CD14-positive monocyte (primary cell): ENCODE measurements around the gene HOXC13. TPM values are rescaled to one million over a fixed set of nuclear protein-coding genes. Genes with fewer than 3 reads are reported as not detected.
A peak's percentile ranks its signal among the peaks of the same experiment; 100 is the strongest.

Experiments used
- DNase-seq, 3 donors: peaks; one replicate each; pipeline ENCODE4 v3.0.0-alpha.2; 2011 to 2022
- H2AFZ ChIP-seq: 2 replicates; pipeline ENCODE4 v1.6.0; 2012; ENCODE audit warnings: mild to moderate bottlenecking, low read depth, low read length, inconsistent platforms; ENCODE audit not compliant: insufficient read depth, poor library complexity, severe bottlenecking
- H3K27ac ChIP-seq, 2 donors: 1 replicate in 1 of 2; 2 replicates in 1 of 2; pipeline ENCODE4 v1.5.1; 2012 to 2013; ENCODE audit warnings: low read length in 2 of 2, control low read depth in 1 of 2, inconsistent platforms in 1 of 2, low read depth in 1 of 2, mild to moderate bottlenecking in 1 of 2
- H3K27me3 ChIP-seq, 2 donors: one replicate each; pipeline versions ENCODE4 v1.6.0 to v1.6.1; 2011 to 2013; ENCODE audit warnings: low read length in 2 of 2; ENCODE audit not compliant: control insufficient read depth in 2 of 2, insufficient read depth in 2 of 2
- H3K36me3 ChIP-seq, 2 donors: replicated peaks in 1 of 2; 1 replicate in 1 of 2; 2 replicates in 1 of 2; pipeline versions ENCODE4 v1.5.1 to v1.6.1; 2012 to 2013; ENCODE audit warnings: low read length in 2 of 2, control low read depth in 1 of 2, inconsistent platforms in 1 of 2, mild to moderate bottlenecking in 1 of 2; ENCODE audit not compliant: insufficient read depth in 2 of 2, control insufficient read depth in 1 of 2
- H3K4me1 ChIP-seq, 2 donors: 1 replicate in 1 of 2; 2 replicates in 1 of 2; pipeline versions ENCODE4 v1.5.1 to v1.6.1; 2012 to 2013; ENCODE audit warnings: low read length in 2 of 2, control low read depth in 1 of 2, inconsistent platforms in 1 of 2, mild to moderate bottlenecking in 1 of 2, moderate library complexity in 1 of 2; ENCODE audit not compliant: insufficient read depth in 2 of 2, control insufficient read depth in 1 of 2
- H3K4me2 ChIP-seq: replicated peaks from 2 replicates; pipeline ENCODE3; 2012; ENCODE audit warnings: low read length, moderate library complexity, mild to moderate bottlenecking; ENCODE audit not compliant: poor library complexity, severe bottlenecking; ENCODE audit errors: extremely low read depth
- H3K4me3 ChIP-seq, 3 experiments: fragments of 200-600 bp in 1 of 3; sonication (generic) in 1 of 3; replicated peaks in 1 of 3; 1 replicate in 2 of 3; 2 replicates in 1 of 3; pipeline ENCODE4 v1.5.1; 2011 to 2013; ENCODE audit warnings: low read length in 3 of 3, mild to moderate bottlenecking in 3 of 3, control low read depth in 2 of 3, low read depth in 2 of 3, inconsistent platforms in 1 of 3, moderate library complexity in 1 of 3
- H3K79me2 ChIP-seq: 2 replicates; pipeline ENCODE4 v1.6.0; 2012; ENCODE audit warnings: mild to moderate bottlenecking, control low read depth, inconsistent platforms, low read length, moderate library complexity; ENCODE audit not compliant: insufficient read depth
- H3K9ac ChIP-seq: 2 replicates; pipeline ENCODE4 v1.6.0; 2017; ENCODE audit warnings: low read length, mild to moderate bottlenecking; ENCODE audit not compliant: insufficient read depth, poor library complexity, severe bottlenecking
- H3K9me3 ChIP-seq, 2 donors: replicated peaks in 1 of 2; 1 replicate in 1 of 2; 2 replicates in 1 of 2; pipeline versions ENCODE4 v1.5.1 to v1.6.1; 2012 to 2013; ENCODE audit warnings: low read length in 2 of 2, control low read depth in 1 of 2; ENCODE audit not compliant: control insufficient read depth in 1 of 2, insufficient read depth in 1 of 2
- H4K20me1 ChIP-seq: 2 replicates; pipeline ENCODE4 v1.6.0; 2012; ENCODE audit warnings: mild to moderate bottlenecking, low read length, control low read depth, moderate library complexity; ENCODE audit not compliant: insufficient read depth
- H3K27ac Mint-ChIP-seq, 7 donors: one replicate each; pipeline ENCODE4 v1.8.0; 2020; ENCODE audit warnings: mild to moderate bottlenecking in 7 of 7, mixed read lengths in 7 of 7, moderate library complexity in 6 of 7, inconsistent platforms in 2 of 7
- H3K27me3 Mint-ChIP-seq, 3 donors: one replicate each; pipeline ENCODE4 v1.8.0; 2021 to 2022; ENCODE audit warnings: low read depth in 3 of 3, mild to moderate bottlenecking in 3 of 3, mixed read lengths in 3 of 3, moderate library complexity in 3 of 3, inconsistent platforms in 1 of 3
- H3K36me3 Mint-ChIP-seq, 2 donors: one replicate each; pipeline ENCODE4 v1.8.0; 2020; ENCODE audit warnings: mixed read lengths in 2 of 2, inconsistent platforms in 1 of 2, mild to moderate bottlenecking in 1 of 2
- H3K4me1 Mint-ChIP-seq: one replicate; pipeline ENCODE4 v1.8.0; 2020; ENCODE audit warnings: mild to moderate bottlenecking, mixed read lengths
- H3K4me3 Mint-ChIP-seq, 2 donors: one replicate each; pipeline ENCODE4 v1.8.0; 2020; ENCODE audit warnings: mild to moderate bottlenecking in 2 of 2, mixed read lengths in 2 of 2, moderate library complexity in 1 of 2
- H3K9me3 Mint-ChIP-seq, 7 donors: one replicate each; pipeline ENCODE4 v1.8.0; 2020 to 2022; ENCODE audit warnings: mixed read lengths in 7 of 7, mild to moderate bottlenecking in 6 of 7, moderate library complexity in 6 of 7, inconsistent platforms in 2 of 7
- WGBS: methylation state at CpG from one replicate; pipeline ENCODE4 v1.1.5; 2013; ENCODE audit warnings: missing lambda C conversion rate; ENCODE audit not compliant: insufficient coverage; 5-methylcytosine and 5-hydroxymethylcytosine counted together
- intact Hi-C, 2 donors: fragments of 100-400 bp; cut with micrococcal nuclease; formaldehyde crosslinking; loops; one replicate each; pipeline versions ENCODE4 v1.15.0 to v1.15.1; 2023
- polyA plus RNA-seq, 3 donors: library from polyadenylated mRNA; depleted of rRNA in 1 of 3; unstranded in 2 of 3; stranded (reverse) in 1 of 3; fragments of 300-500 nt in 2 of 3; fragments of >200 nt in 1 of 3; fragmentation: Illumina TruSeq in 2 of 3; gene quantifications; 1 replicate in 2 of 3; 2 replicates in 1 of 3; pipeline ENCODE4 v1.2.3, GENCODE V29; 2012 to 2021
- TF ChIP-seq, protein P1 (sequence below): fragments of 200-600 bp; IDR thresholded peaks from one replicate; pipeline ENCODE4 v1.8.0; 2022; ENCODE audit warnings: antibody characterized with exemption, mild to moderate bottlenecking

The HOXC13 gene
- polyA plus RNA-seq, 3 donors, result not detected

DNA sequence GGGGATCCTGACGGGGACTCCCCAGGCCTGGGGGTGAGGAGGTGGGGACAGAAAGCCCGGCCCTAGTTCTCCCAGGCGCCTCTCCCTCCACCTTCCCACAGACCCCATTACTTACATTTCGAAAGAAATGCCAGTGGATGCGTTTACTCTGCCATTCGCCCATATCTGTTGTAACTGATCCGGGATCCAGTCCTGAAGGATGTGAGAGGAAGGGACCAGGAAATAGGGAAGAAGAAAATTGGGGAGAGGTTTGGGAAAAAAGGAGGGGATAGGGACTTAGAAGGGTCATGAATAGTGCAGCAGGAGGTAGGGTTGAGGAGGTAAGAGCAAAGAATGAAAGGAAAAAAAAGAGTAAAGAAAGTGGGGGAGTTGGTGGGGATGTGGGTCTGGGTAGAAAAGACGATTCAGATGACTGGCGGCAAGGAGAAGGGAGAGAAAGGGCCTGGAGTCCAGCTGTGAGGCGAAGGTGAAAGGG lies 17.2 kb downstream of the HOXC13 start:
- Mint-ChIP-seq H3K9me3 (peaks cover 2 to 56% (median 33%) of the 10 kb centered on the region in 7 donors), H3K4me3 (peak overlapping the region in 1 of 2 donors; percentile 87), H3K36me3 (peaks cover 2 to 17% of the 10 kb centered on the region in 2 donors), H3K27me3 (peaks cover 95 to 99% (median 95%) of the 10 kb centered on the region in 3 donors), H3K4me1 (peaks cover 14% of the 10 kb centered on the region), H3K27ac (peak overlapping the region in 1 of 7 donors; percentile 9)
- Histone ChIP-seq H3K4me1 (no peaks in the 10 kb centered on the region), H3K9ac (no peak overlapping the region), H3K4me3 (no peak overlapping the region), H4K20me1 (no peaks in the 10 kb centered on the region), H2AFZ (no peak overlapping the region), H3K4me2 (no peak overlapping the region), H3K36me3 (no peaks in the 10 kb centered on the region), H3K27ac (no peak overlapping the region), H3K27me3 (peaks cover 92 to 99% of the 10 kb centered on the region in 2 donors), H3K79me2 (no peaks in the 10 kb centered on the region), H3K9me3 (peaks cover 7 to 85% of the 10 kb centered on the region in 2 donors)
- intact Hi-C loops, result no loop called here
- no peak for DNase-seq
- 4% methylated on average over 4 of the region's 10 CpGs for WGBS
- TF ChIP-seq, protein P1, sequence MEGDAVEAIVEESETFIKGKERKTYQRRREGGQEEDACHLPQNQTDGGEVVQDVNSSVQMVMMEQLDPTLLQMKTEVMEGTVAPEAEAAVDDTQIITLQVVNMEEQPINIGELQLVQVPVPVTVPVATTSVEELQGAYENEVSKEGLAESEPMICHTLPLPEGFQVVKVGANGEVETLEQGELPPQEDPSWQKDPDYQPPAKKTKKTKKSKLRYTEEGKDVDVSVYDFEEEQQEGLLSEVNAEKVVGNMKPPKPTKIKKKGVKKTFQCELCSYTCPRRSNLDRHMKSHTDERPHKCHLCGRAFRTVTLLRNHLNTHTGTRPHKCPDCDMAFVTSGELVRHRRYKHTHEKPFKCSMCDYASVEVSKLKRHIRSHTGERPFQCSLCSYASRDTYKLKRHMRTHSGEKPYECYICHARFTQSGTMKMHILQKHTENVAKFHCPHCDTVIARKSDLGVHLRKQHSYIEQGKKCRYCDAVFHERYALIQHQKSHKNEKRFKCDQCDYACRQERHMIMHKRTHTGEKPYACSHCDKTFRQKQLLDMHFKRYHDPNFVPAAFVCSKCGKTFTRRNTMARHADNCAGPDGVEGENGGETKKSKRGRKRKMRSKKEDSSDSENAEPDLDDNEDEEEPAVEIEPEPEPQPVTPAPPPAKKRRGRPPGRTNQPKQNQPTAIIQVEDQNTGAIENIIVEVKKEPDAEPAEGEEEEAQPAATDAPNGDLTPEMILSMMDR, result no peak

DNA sequence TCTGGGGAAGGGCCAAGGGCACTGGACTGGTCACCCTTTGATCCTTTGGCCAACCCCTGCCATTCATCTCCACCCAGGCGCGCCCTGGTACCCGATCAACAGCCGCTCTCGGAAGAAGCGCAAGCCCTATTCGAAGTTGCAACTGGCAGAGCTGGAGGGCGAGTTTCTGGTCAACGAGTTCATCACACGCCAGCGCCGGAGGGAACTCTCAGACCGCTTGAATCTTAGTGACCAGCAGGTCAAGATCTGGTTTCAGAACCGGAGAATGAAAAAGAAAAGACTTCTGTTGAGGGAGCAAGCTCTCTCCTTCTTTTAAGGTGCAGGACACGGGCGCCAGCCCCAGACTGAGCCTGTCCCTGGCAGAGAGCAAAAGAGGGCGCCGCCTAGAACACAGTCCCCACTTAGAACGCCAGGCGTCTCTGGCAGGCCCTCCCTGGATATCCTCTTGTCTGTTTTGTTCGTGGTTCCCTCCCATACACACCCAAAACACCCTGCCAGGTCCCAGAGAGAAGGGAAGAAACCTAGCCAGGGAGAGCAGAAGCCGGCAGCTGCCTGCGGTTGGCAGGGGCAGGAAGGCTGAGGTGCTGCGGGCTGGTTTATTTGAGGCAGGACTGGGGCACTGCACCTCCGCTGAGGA lies 17.7 kb downstream of the HOXC13 start:
- H3K4me1 ChIP-seq, result no peaks in the 10 kb centered on the region
- no peaks in the 10 kb centered on the region for H3K79me2 ChIP-seq
- peak overlapping the region in 1 of 2 donors; percentile 87 for H3K4me3 Mint-ChIP-seq
- H3K36me3 ChIP-seq, result no peaks in the 10 kb centered on the region
- peaks cover 7 to 83% of the 10 kb centered on the region in 2 donors for H3K9me3 ChIP-seq
- no peak overlapping the region for H3K4me2 ChIP-seq
- TF ChIP-seq, protein P1, result no peak
- peaks cover 2 to 60% (median 33%) of the 10 kb centered on the region in 7 donors for H3K9me3 Mint-ChIP-seq
- no peak for DNase-seq
- no peak overlapping the region for H3K9ac ChIP-seq
- H3K4me1 Mint-ChIP-seq, result peaks cover 12% of the 10 kb centered on the region
- H3K27me3 ChIP-seq, result peaks cover 93 to 99% of the 10 kb centered on the region in 2 donors
- no peaks in the 10 kb centered on the region for H4K20me1 ChIP-seq
- no peak overlapping the region for H3K4me3 ChIP-seq
- H2AFZ ChIP-seq, result no peak overlapping the region
- WGBS, result 10% methylated on average over 19 of the region's 25 CpGs
- H3K36me3 Mint-ChIP-seq, result peaks cover 2 to 17% of the 10 kb centered on the region in 2 donors
- intact Hi-C loops, result no loop called here
- no peak overlapping the region for H3K27ac ChIP-seq
- peaks cover 94 to 99% (median 96%) of the 10 kb centered on the region in 3 donors for H3K27me3 Mint-ChIP-seq
- no peak overlapping the region for H3K27ac Mint-ChIP-seq
